Liver (tissue), 9 donors: ENCODE measurements around the gene NBEA. TPM values are rescaled to one million over a fixed set of nuclear protein-coding genes. Genes with fewer than 3 reads are reported as not detected.

Experiments
- DNase-seq: peaks from one replicate; pipeline ENCODE4 v3.0.0-alpha.2; 2017; ENCODE audit warnings: low spot score
- H3K27ac ChIP-seq, 2 donors: one replicate each; pipeline ENCODE4 v1.7.0; 2013; ENCODE audit warnings: inconsistent platforms in 2 of 2, low read length in 2 of 2, control low read depth in 1 of 2, low read depth in 1 of 2, mild to moderate bottlenecking in 1 of 2
- H3K27me3 ChIP-seq, 4 donors: one replicate each; pipeline versions ENCODE4 v1.6.1 to v1.7.0; 2013; ENCODE audit warnings: low read length in 3 of 4, inconsistent platforms in 1 of 4, mild to moderate bottlenecking in 1 of 4, moderate library complexity in 1 of 4; ENCODE audit not compliant: control insufficient read depth in 4 of 4, insufficient read depth in 4 of 4
- H3K36me3 ChIP-seq, 4 donors: one replicate each; pipeline versions ENCODE4 v1.6.1 to v1.7.0; 2013; ENCODE audit warnings: low read length in 3 of 4, mild to moderate bottlenecking in 3 of 4, low read depth in 1 of 4, moderate library complexity in 1 of 4; ENCODE audit not compliant: control insufficient read depth in 4 of 4, insufficient read depth in 3 of 4
- H3K4me1 ChIP-seq, 4 donors: one replicate each; pipeline versions ENCODE4 v1.6.1 to v1.7.0; 2013; ENCODE audit warnings: low read length in 3 of 4, mild to moderate bottlenecking in 3 of 4, moderate library complexity in 1 of 4; ENCODE audit not compliant: control insufficient read depth in 4 of 4, insufficient read depth in 4 of 4
- H3K4me3 ChIP-seq, 3 donors: one replicate each; pipeline versions ENCODE4 v1.6.1 to v1.7.0; 2013; ENCODE audit warnings: low read length in 3 of 3, control low read depth in 1 of 3, low read depth in 1 of 3, mild to moderate bottlenecking in 1 of 3
- H3K9ac ChIP-seq, 2 donors: one replicate each; pipeline ENCODE4 v1.7.0; 2013; ENCODE audit warnings: low read length in 2 of 2, mild to moderate bottlenecking in 2 of 2, moderate library complexity in 2 of 2, control low read depth in 1 of 2, low read depth in 1 of 2
- H3K9me3 ChIP-seq, 4 donors: one replicate each; pipeline versions ENCODE4 v1.6.1 to v1.7.0; 2013; ENCODE audit warnings: low read length in 3 of 4; ENCODE audit not compliant: control insufficient read depth in 4 of 4
- ATF3 ChIP-seq: IDR thresholded peaks from 2 replicates; pipeline ENCODE4 v1.6.1; 2016; ENCODE audit warnings: antibody characterized with exemption
- EGR1 ChIP-seq, 2 donors: IDR thresholded peaks; 2 replicates each; pipeline ENCODE4 v1.6.1; 2016 to 2018; ENCODE audit warnings: antibody characterized with exemption in 2 of 2, low read depth in 2 of 2
- FOXA1 ChIP-seq: IDR thresholded peaks from 2 replicates; pipeline ENCODE4 v1.6.1; 2016; ENCODE audit warnings: antibody characterized with exemption
- GABPA ChIP-seq, 2 donors: IDR thresholded peaks in 1 of 2; conservative IDR thresholded peaks in 1 of 2; 2 replicates each; pipeline ENCODE4 v1.6.1; 2016; ENCODE audit warnings: antibody characterized with exemption in 2 of 2, mild to moderate bottlenecking in 1 of 2, moderate library complexity in 1 of 2
- HNF4A ChIP-seq, 2 donors: conservative IDR thresholded peaks; 2 replicates each; pipeline ENCODE4 v1.6.1; 2016; ENCODE audit warnings: antibody characterized with exemption in 2 of 2, mild to moderate bottlenecking in 2 of 2
- HNF4G ChIP-seq: IDR thresholded peaks from 2 replicates; pipeline ENCODE4 v1.6.1; 2016; ENCODE audit warnings: antibody characterized with exemption
- NR2F2 ChIP-seq: IDR thresholded peaks from 2 replicates; pipeline ENCODE4 v1.6.1; 2016; ENCODE audit warnings: antibody characterized with exemption
- RAD21 ChIP-seq, 2 donors: IDR thresholded peaks; 2 replicates each; pipeline ENCODE4 v1.6.1; 2016; ENCODE audit warnings: antibody characterized with exemption in 2 of 2, mild to moderate bottlenecking in 2 of 2
- REST ChIP-seq: IDR thresholded peaks from 2 replicates; pipeline ENCODE4 v1.6.1; 2016; ENCODE audit warnings: antibody characterized with exemption, mild to moderate bottlenecking
- RXRA ChIP-seq, 2 donors: IDR thresholded peaks; 2 replicates each; pipeline ENCODE4 v1.6.1; 2017 to 2018; ENCODE audit warnings: antibody characterized with exemption in 2 of 2, mild to moderate bottlenecking in 1 of 2
- SP1 ChIP-seq: IDR thresholded peaks from 2 replicates; pipeline ENCODE4 v1.6.1; 2018; ENCODE audit warnings: antibody characterized with exemption, mild to moderate bottlenecking
- TAF1 ChIP-seq: conservative IDR thresholded peaks from 2 replicates; pipeline ENCODE4 v1.6.1; 2016; ENCODE audit warnings: antibody characterized with exemption, mild to moderate bottlenecking
- WGBS: extraction: QIAGEN DNeasy Blood & Tissue Kit; methylation state at CpG from one replicate; pipeline ENCODE4 v1.1.7; 2013; 5-methylcytosine and 5-hydroxymethylcytosine counted together
- polyA plus RNA-seq, 2 donors: library from polyadenylated mRNA; stranded (reverse) in 1 of 2; unstranded in 1 of 2; fragments of 200-250 nt in 1 of 2; fragments of >200 nt in 1 of 2; fragmentation: Nextera tagmentation in 1 of 2; extraction: Ambion mirVana in 1 of 2; gene quantifications; one replicate each; pipeline versions ENCODE4 v1.2.1 to v1.2.3, GENCODE V29; 2013 to 2015
- total RNA-seq, 2 donors: library from RNA; depleted of rRNA; stranded (reverse); fragments of >200 nt; gene quantifications; one replicate each; pipeline ENCODE4 v1.2.3, GENCODE V29; 2014
- TF ChIP-seq, protein P1 (sequence below): IDR thresholded peaks from 2 replicates; pipeline ENCODE4 v1.6.1; 2016; ENCODE audit warnings: antibody characterized with exemption
- donor health status: healthy.
- donor health status: healthy.
- donor health status: healthy.
- donor health status: healthy.
- donor health status: healthy.

Gene NBEA
- total and polyA plus RNA-seq, 4 donors, result 0.24 to 3.5 (median 1.4) TPM

DNA sequence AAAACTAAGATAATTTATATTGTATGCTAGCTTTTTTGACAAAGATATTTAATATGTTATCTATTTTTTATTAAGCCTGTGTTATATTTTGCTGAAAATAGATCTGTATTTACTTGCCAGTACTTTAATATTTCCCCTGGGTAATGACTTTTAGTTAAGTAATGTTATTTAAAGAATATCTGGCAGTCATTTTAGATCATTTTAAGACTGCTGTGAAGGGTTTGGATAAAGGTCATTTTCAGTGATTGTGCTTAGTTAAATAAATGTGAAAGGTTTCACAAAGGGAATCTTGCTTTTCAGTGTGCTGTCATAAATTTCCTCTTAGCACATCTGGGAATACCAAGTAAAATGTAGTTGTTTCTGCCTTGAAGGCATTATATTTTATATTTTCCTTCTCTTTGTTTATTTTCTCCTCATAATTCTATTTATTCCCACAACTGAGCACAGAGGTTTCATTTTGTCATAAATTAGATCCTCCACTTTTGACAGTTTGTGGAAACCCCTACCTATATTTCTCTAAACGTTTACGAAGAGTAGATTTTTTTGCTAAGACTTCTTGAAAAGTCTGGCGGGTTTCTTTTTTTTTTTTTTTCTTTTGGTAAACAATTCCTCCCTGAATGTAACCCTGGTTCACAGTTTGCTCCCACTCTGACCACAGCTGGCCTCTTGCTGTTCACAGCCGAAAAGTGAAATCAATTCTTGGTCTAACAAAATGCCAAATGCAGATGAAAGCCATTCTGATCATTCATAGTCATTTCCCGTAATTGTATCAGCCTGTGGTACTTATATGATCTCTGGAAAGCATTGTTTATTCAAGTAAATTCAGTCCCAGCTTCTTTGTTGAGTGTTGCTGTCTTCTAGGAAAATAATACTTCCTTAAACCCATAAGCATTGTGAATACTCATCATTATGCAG, 446.6 kb downstream of the NBEA start:
- H3K9ac ChIP-seq, result no peak overlapping the region
- DNase-seq, result no peak

GRCh38 chr13:35389535-35389934, 447.5 kb downstream of the NBEA start:
- no peaks in the 10 kb centered on the region for H3K27me3 ChIP-seq
- H3K9me3 ChIP-seq, result no peaks in the 10 kb centered on the region
- H3K9ac ChIP-seq, result no peak overlapping the region
- no peak overlapping the region for H3K4me3 ChIP-seq
- TF ChIP-seq EGR1 (IDR thresholded peaks at IDR 0.05; ENCODE audit: low read depth in 2 of 2) (no peak), NR2F2 (no peak), SP1 (no peak), TAF1 (no peak), REST (no peak), RAD21 (IDR thresholded peaks at IDR 0.05) (no peak), ATF3 (no peak), GABPA (IDR thresholded peaks at IDR 0.05 in 1 of 2, conservative IDR thresholded peaks at IDR 0.05 in 1 of 2) (no peak), RXRA (IDR thresholded peaks at IDR 0.05) (no peak), HNF4A (conservative IDR thresholded peaks at IDR 0.05) (no peak), FOXA1 (no peak)
- TF ChIP-seq, protein P1, sequence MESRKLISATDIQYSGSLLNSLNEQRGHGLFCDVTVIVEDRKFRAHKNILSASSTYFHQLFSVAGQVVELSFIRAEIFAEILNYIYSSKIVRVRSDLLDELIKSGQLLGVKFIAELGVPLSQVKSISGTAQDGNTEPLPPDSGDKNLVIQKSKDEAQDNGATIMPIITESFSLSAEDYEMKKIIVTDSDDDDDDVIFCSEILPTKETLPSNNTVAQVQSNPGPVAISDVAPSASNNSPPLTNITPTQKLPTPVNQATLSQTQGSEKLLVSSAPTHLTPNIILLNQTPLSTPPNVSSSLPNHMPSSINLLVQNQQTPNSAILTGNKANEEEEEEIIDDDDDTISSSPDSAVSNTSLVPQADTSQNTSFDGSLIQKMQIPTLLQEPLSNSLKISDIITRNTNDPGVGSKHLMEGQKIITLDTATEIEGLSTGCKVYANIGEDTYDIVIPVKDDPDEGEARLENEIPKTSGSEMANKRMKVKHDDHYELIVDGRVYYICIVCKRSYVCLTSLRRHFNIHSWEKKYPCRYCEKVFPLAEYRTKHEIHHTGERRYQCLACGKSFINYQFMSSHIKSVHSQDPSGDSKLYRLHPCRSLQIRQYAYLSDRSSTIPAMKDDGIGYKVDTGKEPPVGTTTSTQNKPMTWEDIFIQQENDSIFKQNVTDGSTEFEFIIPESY, result no peak
- DNase-seq, result no peak
- no peaks in the 10 kb centered on the region for H3K4me1 ChIP-seq
- no peak overlapping the region for H3K27ac ChIP-seq
- H3K36me3 ChIP-seq, result no peaks in the 10 kb centered on the region

More for the DNA sequence above, 446.6 kb downstream of the NBEA start:
- WGBS, result 26% methylated on average over 5 of the region's 5 CpGs
- Histone ChIP-seq H3K27ac (no peak overlapping the region), H3K9me3 (no peaks in the 10 kb centered on the region), H3K4me3 (no peak overlapping the region), H3K4me1 (no peaks in the 10 kb centered on the region), H3K27me3 (no peaks in the 10 kb centered on the region), H3K36me3 (no peaks in the 10 kb centered on the region)
- no peak for TF ChIP-seq HNF4G
- TF ChIP-seq RAD21 (IDR thresholded peaks at IDR 0.05), result no peak
- TF ChIP-seq ATF3, result no peak
- no peak for TF ChIP-seq FOXA1
- no peak for TF ChIP-seq GABPA (IDR thresholded peaks at IDR 0.05 in 1 of 2, conservative IDR thresholded peaks at IDR 0.05 in 1 of 2)
- TF ChIP-seq REST, result no peak
